CD4-positive, alpha-beta T cell treated with Interleukin-12 subunit alpha and Interleukin-12 subunit beta, for 1 hour (primary cell): Measurements from ENCODE around the gene F10.
A peak's percentile ranks its signal among the peaks of the same experiment; 100 is the strongest.

Experiments
- DNase-seq: peaks from one replicate; pipeline ENCODE4 v3.0.0-alpha.2; 2020

The F10 gene

DNA sequence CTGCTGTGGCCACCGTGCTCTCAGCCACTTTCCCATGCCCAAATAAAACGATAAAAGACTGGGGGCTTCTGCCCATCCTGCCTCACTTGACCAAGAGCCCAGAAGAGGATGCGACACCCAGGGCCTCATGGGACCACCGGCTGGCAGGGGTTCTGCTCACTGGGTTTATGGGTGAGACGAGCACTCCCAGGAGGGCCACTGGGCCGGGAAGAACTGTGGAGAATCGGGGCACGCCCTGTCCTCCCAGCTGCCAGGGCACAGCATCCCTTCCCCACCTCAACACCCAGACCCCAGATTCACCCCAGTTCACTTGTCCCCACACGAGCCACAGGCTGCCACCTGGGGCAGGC lies 4.7 kb upstream of the F10 start:
- no peak for DNase-seq

DNA sequence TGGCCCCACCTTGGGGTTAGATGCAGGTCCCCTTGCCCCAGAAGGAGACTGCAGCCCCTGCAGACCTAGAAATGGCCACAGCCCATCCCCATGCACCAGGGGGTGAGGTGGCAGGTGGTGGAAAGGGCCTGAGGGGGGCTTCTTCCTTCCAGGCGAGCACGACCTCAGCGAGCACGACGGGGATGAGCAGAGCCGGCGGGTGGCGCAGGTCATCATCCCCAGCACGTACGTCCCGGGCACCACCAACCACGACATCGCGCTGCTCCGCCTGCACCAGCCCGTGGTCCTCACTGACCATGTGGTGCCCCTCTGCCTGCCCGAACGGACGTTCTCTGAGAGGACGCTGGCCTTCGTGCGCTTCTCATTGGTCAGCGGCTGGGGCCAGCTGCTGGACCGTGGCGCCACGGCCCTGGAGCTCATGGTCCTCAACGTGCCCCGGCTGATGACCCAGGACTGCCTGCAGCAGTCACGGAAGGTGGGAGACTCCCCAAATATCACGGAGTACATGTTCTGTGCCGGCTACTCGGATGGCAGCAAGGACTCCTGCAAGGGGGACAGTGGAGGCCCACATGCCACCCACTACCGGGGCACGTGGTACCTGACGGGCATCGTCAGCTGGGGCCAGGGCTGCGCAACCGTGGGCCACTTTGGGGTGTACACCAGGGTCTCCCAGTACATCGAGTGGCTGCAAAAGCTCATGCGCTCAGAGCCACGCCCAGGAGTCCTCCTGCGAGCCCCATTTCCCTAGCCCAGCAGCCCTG lies 4.2 kb upstream of the F10 start:
- DNase-seq, result no peak

DNA sequence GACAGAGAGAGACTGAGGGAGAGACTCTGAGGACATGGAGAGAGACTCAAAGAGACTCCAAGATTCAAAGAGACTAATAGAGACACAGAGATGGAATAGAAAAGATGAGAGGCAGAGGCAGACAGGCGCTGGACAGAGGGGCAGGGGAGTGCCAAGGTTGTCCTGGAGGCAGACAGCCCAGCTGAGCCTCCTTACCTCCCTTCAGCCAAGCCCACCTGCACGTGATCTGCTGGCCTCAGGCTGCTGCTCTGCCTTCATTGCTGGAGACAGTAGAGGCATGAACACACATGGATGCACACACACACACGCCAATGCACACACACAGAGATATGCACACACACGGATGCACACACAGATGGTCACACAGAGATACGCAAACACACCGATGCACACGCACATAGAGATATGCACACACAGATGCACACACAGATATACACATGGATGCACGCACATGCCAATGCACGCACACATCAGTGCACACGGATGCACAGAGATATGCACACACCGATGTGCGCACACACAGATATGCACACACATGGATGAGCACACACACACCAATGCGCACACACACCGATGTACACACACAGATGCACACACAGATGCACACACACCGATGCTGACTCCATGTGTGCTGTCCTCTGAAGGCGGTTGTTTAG lies 3.3 kb upstream of the F10 start:
- DNase-seq, result no peak

DNA sequence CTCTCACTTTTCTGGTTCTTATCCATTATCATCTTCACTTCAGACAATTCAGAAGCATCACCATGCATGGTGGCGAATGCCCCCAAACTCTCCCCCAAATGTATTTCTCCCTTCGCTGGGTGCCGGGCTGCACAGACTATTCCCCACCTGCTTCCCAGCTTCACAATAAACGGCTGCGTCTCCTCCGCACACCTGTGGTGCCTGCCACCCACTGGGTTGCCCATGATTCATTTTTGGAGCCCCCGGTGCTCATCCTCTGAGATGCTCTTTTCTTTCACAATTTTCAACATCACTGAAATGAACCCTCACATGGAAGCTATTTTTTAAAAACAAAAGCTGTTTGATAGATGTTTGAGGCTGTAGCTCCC lies 2.8 kb upstream of the F10 start:
- DNase-seq, result no peak

DNA sequence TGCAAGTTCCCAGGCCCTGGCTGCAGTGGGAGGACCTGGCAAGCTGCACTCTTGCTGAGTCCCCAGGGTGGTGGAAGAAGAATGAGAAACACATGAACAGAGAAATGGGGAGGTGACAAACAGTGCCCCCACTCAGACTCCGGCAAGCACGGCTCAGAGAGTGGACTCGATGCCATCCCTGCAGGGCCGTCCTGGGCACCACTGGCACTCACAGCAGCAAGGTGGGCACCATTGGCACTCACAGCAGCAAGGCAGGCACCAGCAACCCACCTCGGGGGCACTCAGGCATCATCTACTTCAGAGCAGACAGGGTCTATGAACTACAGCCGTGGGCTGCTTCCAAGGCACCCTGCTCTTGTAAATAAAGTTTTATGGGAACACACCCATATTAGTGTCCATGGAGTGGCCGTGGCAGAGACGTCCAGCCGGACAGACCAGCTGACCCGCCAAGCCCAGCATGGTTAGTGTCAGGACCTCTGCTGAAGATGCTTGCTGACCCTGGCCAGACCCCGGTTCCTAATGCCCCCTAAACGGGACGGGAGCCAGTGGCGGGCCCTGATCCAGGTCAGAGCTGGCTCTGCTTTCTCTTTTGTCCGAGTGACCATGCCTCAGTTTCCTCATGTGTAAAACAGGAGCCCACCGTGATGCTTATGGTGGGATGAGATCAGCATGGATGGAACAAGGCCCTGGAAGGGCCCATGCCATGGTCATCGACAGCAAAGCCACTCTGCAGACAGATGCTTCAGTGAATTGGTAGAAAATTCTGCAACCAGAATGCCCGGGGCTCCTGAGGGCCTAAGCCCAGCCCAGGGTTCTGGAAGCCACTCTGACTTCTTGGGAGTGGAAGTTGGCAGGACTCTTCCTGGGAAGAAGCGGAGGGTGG lies 2.1 kb upstream of the F10 start:
- no peak for DNase-seq

DNA sequence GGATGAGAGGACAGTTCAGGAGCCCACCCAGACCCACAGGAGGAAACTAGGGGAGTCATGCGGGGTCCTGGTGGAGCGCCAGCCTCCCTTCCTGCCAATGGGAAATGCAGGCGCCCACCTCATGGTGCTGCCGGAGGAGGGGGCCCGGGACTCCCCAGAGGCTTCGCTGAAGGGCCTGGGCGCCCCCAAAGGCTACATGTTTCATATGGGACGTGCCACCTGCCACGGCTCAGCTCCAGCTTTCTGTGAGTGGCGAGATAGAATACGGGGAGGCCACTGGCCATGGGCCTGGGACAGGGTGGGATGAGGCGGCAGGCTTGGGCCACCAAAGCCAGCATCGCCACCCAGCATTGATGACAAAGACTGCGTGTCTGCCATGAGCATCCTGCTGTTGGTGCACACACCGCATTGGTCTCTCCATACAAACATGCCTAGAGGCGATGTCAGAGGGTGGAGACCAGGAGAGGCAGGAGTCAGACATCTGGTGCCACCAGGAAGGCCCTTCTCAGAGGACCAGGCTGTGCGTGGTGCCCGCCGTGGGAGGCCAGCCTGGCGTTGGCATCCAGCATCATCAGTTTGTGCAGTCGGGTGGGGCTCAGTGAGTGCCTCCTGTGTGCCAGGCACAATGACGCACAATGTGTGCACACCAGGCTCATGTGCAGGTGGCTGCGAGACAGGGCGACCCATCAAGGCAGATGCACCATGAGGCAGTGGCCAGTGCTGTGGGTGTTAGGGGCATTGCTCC lies 1.2 kb upstream of the F10 start:
- DNase-seq, result no peak

DNA sequence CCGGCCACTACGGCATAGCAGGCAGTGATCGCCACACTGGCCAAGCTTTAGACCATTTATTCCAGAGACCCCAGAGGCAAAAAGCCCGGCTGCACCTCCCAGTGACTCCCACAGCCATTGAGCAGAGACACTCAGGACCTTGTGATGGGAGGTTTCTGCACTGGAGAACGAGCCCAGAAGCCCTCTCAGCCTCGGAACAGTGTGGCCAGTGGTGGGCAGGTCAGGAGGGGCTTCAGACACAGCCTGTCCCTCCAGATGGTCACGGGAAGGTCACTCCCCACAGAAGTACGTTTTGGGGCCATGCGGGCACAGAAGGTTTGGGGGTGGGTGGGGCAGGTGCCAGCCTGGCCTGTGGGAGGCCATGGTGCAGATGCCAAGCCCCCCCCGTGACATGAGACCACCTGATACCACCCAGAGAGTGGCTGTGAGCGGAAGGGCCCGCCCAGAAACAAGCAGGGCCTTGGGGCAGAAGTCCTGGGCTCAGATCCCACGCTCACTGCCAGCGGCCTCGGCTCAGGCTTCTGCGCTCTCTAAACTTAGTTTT lies 599 bp upstream of the F10 start:
- DNase-seq, result no peak

DNA sequence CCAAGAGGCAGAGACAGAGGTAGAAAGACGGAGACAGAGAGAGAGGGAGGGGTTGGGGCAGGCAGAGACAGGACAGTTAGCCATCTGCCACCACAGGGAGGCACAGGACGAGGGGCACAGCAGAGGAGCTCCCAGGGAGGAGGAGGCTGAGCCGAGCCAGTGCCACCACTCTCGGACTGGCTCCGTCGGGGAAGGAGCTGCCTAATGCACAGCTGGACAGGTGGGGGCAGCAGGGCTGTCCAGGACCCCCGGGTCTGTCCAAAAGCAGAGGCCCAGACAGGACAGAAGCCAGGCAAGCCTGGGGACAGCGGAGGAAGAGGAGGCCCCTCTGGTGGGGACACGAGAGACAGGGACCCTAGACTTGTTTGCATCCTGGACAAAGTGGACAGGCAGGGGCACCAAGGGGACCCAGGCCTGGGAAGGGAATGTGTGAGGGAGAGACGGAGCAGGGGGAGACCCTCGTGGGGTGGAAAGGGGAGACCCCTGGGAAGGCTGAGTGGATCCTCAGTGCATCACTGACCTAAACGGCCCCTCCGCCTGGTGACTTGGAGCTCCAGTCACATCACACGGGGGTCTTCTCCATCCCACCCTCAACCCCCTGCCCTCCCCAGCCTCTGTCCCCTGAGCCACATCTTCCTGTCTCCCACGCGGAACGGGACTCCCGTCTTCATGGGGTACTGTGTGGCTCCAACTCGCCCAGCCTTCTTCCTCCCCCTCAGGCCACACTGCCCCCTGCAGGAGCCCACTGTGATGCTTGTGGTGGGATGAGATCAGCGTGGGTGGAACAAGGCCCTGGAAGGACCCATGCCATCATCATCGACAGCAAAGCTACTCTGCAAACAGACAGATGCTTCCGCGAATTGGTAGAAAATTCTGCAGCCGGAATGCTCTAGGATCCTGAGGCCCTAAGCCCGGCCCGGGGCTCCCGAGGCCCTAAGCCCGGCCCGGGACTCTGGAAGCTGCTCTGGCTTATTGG lies 915 bp downstream of the F10 start:
- no peak for DNase-seq

DNA sequence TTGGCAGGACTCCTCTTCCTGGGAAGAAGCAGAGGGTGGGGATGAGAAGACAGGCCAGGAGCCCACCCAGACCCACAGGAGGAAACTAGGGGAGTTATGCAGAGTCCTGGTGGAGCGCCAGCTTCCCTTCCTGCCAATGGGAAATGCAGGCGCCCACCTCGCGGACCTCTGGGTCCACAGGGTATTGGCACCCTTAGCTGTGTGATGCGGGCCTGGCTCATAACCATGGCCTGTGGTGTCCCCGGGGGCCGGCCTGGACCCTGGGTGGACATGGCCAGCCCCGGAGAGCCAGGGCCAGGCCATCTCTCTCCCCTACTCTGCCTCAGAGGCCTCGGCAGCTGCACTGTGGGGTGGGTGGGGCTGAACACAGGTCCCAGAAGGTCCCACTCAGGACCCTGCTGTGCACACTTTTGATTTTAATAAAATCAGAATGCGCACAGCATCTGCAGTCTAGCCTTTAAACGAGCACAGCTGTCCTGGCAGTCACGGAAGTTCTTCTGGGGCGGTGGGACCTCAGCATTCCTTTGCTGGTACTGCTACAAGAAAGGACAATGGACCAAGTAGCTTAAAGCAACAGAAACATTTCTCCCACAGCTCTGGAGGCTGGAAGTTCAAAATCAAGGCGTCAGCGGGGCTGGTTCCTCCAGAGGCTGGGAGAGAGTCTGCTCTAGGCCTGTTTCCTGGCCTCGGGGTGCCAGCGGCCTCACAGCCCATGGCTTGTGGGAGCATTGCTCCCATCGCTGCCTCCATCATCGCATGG lies 1.8 kb downstream of the F10 start:
- DNase-seq, result no peak

DNA sequence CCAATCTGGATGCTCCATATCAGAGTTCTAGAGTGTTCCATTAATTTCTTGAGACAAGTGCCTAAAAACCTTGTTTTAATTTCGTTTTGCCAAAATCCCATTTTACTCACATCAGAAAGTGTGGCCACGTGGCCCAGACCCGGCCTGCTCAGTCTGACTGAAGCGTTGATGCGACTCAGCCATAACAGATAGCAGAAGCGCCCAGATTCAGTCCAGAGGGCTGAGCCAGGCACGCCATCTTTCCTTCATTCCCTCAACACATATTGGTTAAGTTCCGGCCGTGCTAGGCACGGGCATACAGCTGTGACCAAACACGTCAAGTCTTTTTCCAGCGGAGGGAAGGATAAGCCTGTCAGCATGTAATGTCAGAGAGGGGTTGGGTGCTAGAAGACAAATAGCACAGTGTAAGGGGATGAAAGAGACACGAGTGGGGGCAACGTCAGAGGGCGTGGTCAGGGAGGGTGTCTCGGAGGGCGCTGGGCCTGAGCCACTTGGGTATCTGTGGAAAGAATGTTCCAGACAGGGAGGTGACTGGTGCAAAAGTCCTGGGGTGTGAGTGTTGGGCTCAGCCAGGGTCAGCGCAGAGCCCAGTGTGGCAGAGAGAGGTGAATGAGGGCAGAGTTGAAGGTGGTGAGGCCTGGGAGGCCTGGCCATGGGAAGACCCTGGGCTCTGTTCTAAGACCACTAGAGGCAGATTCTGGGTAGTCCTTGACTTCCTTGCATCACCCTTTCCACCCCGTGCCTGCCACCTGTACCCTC lies 3.1 kb downstream of the F10 start:
- DNase-seq, result no peak

DNA sequence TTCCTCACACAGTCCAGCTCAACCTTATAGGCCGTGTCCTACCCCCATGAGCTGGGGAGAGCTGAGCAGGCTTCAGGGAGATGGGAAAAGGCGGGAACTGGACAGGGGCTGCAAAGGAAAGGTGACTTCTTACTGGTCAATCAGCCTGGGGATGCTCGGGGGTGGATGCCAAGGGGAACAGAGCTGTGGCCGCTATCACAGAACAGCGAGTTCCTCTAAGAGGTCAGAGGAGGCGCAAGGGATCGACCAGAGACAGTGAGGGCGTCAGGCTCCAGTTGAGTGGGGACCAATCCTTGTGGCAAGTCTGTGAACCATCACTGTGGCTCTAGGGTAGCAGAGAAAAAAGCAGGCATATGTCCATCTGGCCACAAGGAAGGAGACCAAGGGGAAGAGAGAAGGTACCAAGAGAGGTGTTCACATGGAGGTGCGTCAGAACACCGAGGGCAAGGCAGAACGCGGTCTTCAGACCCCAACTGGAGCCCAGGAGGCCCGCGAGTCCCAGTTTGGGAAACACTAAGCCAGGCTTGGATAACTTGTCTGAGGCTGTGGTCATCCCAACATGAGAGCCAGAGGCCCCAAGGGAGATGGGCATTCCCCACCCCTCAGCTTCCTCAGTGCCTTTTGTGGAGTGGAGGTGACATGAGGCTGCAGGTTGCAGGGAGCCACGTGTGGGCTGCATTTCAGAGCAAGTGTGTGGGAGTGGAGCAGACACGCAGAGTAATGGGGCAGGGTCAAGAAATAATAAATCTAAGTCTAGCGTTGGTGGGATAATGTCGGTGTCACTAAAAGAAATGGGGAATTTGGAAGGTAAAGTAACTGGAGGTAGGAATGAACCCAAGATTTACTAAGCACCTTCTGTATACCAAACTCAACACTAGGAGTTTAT lies 3.9 kb downstream of the F10 start:
- no peak for DNase-seq

DNA sequence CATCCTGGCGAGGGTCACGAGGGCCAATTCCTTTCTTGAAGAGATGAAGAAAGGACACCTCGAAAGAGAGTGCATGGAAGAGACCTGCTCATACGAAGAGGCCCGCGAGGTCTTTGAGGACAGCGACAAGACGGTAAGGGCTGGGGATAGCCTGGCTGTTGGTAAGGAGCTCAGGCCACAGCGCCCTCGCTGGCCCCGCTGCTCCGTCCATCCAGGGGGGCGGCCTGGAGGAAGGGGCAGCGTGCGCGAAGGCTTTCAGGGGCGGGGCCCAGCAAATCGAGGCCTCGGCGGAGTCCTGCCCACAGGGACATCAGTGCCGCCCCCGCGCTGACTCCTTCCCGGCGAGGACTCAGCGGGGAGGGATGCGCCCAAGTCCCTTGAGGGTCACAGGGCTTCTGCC lies 6.9 kb downstream of the F10 start:
- DNase-seq, result no peak

DNA sequence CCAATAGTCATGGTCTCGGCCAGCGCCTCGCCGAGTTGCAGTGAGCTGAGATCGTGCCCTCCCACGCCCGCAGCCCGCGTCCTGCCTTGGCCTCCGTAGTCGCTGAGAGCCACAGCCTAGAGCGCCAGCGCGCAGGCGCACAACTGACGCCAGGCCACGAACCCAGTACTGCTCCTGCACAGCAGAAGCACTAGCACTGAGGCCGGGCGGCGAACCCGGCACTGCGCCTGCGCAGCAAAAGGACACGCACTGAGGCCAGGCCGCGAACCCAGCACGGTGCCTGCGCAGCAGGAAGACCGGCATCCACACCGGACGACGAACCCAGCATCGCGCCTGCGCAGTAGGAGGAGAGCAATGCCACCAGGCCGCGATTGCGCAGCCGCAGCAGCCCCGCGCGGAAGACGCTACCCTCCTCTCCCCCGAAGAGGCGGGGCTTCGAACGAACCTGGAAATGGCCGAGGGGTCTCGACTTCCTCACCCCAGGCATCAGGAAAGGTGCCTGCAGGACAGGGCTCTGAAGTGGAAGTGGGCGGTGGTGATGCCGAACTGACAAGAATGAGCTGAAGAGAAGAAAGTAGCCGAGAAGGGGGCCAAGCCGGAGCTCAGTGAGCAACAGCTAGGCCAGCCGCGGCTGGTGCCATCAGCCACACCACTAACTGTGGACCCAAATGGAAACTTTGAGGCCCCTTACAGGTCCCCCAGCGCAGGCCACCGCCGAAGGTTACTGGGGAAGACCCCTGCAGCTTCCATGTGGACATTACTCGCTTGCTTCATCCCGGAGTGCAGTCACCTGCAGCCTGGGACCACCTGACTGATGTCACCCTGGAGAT lies 7.5 kb downstream of the F10 start:
- peak; percentile 29 for DNase-seq

DNA sequence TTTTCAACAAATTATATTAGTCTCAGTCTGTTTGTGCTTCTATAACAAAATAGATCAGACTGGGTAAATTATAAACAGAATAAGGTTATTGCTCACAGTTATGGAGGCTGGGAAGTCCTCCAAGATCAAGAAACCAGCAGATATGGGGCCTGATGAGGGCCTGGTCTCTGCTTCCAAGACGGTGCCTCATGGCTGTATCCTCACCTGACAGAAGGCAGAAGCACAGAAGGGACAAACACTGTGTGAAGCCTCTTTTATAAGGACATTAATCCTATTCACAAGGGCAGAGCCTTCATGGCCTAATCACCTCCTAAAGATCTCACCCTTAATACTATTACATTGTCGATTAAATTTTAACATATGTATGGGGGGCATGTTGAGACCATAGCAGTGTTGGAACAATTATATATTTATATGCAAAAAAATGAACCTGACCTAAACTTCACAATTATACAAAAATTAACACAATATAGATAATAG lies 12.7 kb downstream of the F10 start:
- no peak for DNase-seq

DNA sequence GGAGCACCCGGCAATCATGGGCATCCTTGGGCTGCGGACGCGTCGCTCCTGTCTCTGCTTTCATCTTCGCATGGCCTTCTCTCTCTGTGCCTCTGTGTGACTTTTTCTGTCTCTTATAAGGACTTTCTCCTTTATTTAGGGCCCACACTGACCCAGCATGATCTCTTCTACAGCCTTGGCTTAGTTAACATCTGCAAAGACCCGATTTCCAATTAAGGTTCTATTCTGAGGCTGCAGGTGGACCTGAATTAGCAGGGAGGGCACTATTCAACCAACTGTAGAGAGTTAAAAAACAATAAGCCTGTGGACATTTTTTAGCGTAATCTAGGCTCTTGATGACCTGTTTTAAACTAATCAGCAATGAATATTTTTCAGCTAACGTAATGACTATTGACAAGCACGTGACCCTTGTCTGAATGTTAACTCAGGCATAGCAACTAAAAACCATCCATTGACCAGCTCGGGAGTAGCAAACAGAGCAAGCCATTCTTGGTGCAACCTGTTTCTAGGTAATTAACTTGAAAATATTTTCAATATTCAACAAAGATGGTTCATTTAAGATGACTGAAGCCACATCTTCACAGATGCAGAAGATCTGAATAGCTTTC lies 15.2 kb downstream of the F10 start:
- DNase-seq, result no peak

DNA sequence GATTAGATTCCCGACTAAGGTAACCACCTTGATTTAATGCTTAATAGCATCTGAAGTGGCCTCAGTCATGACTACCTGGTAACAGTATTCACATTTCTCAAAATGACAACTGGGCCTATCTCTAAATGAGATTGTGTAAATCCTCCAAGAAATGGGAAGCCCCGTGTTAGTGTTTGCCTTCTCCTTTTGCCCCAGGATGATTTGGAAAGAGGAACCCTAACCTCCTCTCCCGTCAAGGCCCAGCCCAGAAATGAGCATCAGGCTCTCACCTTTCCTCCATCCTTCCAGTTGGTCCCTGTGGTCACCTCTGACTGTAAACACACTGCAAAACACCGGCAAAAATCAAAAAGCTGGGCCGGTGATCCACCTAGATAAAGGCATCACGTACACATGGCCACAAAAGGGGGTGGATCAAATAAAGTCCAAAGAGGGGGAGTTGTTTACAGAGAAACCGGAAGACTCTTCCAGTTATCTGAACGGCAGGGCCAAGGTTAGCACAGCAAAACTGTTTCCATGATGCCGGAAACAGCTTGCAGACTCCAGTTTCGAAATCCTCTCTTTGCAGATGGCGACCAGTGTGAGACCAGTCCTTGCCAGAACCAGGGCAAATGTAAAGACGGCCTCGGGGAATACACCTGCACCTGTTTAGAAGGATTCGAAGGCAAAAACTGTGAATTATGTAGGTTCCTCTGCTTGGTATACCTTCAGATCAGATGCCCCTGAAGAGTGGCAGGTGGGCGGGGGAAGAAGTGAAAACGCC lies 16.4 kb downstream of the F10 start:
- DNase-seq, result no peak

DNA sequence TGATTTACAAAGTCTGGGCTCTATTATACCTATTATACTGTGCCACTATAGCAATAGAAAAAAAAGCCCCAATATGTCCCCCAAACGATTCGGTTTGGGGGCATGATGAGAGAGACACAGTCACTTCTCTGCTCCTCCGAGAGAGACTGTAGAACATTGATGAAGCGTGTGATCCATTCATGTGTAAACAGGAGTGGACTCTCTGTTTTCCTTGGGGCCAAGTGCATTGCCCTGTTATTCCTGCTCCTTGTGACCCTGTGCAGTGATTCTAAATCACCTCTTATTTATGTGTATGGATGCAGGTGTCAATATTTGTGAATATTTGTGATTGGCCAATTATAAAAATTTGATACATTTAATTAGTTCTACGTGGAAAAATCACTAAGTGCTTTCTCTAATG lies 17.0 kb downstream of the F10 start:
- no peak for DNase-seq
